Nephron progenitor cell (in vitro differentiated cells): ENCODE measurements around the gene NUP62.

ENCODE experiments used
- DNase-seq: peaks from one replicate; pipeline ENCODE4 v3.0.0; 2021
- H3K27ac Mint-ChIP-seq: 2 replicates; pipeline ENCODE4 v1.8.0; 2021; ENCODE audit warnings: mild to moderate bottlenecking, moderate library complexity, mixed read lengths
- H3K27me3 Mint-ChIP-seq: 2 replicates; pipeline ENCODE4 v1.8.0; 2021; ENCODE audit warnings: mild to moderate bottlenecking, low read depth, mixed read lengths; ENCODE audit not compliant: poor library complexity
- H3K36me3 Mint-ChIP-seq: 2 replicates; pipeline ENCODE4 v1.8.0; 2021; ENCODE audit warnings: low read depth, mixed read lengths
- H3K4me1 Mint-ChIP-seq: 2 replicates; pipeline ENCODE4 v1.8.0; 2021; ENCODE audit warnings: mixed read lengths
- H3K4me3 Mint-ChIP-seq: 2 replicates; pipeline ENCODE4 v1.8.0; 2021; ENCODE audit warnings: mild to moderate bottlenecking, moderate library complexity, mixed read lengths
- H3K9me3 Mint-ChIP-seq: 2 replicates; pipeline ENCODE4 v1.8.0; 2021; ENCODE audit warnings: mild to moderate bottlenecking, moderate library complexity, mixed read lengths
- TF ChIP-seq, protein P1 (sequence below): fragments of 200-600 bp; sonication (generic); IDR thresholded peaks from 2 replicates; pipeline ENCODE4 v1.5.0; 2021; ENCODE audit warnings: antibody characterized with exemption

NUP62 gene

DNA sequence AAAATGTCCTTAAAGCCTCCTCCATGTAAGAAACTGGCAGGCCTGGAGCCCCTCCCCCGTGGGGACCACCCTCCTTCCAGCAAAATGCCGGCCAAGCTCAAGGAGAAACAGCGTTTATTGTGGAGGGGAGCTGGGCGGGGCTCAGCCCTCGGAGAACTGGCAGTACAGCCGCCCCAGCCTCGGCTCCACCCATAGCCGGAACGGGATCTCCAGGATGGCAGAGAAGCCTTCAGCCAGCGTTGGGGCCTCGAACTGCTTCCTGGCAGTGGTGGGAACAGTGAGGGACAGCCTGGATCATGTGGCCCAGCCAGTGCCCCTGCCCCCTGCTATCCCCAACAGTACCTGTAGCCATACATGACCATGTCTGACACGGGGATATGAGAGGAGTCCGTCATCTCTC is 68.2 kb downstream of the NUP62 start:
- Mint-ChIP-seq H3K4me1 (peaks cover 45% of the 10 kb centered on the region), H3K9me3 (no peaks in the 10 kb centered on the region), H3K36me3 (peaks cover 33% of the 10 kb centered on the region), H3K27me3 (no peaks in the 10 kb centered on the region), H3K4me3 (no peak overlapping the region), H3K27ac (peak overlapping the region; percentile 84)
- peak; percentile 46 for DNase-seq
- TF ChIP-seq, protein P1, sequence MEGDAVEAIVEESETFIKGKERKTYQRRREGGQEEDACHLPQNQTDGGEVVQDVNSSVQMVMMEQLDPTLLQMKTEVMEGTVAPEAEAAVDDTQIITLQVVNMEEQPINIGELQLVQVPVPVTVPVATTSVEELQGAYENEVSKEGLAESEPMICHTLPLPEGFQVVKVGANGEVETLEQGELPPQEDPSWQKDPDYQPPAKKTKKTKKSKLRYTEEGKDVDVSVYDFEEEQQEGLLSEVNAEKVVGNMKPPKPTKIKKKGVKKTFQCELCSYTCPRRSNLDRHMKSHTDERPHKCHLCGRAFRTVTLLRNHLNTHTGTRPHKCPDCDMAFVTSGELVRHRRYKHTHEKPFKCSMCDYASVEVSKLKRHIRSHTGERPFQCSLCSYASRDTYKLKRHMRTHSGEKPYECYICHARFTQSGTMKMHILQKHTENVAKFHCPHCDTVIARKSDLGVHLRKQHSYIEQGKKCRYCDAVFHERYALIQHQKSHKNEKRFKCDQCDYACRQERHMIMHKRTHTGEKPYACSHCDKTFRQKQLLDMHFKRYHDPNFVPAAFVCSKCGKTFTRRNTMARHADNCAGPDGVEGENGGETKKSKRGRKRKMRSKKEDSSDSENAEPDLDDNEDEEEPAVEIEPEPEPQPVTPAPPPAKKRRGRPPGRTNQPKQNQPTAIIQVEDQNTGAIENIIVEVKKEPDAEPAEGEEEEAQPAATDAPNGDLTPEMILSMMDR, result no peak

DNA sequence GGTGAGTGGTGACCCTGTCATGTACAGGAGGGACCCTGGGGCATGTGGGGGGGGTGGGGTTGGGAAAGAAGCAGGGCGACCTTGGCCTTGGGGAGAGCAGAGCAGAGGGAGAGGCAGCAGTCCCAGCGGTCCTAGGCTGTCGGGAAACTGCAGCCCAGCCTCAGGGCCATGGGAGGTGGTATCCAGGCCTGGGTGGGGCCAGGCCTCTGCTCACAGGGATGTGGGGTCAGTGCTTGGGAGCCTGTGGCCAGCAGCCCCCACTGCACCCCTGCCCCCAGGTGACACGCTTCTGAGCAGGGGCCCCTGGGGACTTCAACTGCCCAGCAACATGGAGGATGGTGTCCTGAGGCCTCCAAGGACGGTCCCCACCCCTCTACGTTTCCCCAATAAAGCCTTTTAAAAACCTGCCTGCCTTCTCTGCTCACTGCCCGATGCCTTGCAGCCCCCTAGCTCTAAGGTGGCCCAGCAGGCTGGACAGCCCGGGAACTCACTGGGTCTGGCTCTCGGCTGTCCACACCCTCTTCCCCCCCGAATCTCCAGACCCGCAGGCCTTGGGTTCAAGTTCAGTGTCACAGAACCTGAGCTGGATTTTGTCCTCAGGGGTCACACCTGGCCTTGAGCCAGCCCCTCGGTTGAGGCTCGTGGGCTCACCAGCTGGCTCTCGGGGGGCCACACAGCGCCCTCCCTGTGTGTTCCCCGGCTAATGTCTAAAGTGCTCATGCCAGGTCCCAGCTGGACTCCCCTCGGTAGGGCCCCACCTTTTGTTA is 68.8 kb downstream of the NUP62 start:
- TF ChIP-seq, protein P1, result no peak
- Mint-ChIP-seq H3K9me3 (no peaks in the 10 kb centered on the region), H3K4me3 (no peak overlapping the region), H3K27me3 (no peaks in the 10 kb centered on the region), H3K4me1 (peaks cover 39% of the 10 kb centered on the region), H3K27ac (peak overlapping the region; percentile 84), H3K36me3 (peaks cover 35% of the 10 kb centered on the region)
- no peak for DNase-seq

DNA sequence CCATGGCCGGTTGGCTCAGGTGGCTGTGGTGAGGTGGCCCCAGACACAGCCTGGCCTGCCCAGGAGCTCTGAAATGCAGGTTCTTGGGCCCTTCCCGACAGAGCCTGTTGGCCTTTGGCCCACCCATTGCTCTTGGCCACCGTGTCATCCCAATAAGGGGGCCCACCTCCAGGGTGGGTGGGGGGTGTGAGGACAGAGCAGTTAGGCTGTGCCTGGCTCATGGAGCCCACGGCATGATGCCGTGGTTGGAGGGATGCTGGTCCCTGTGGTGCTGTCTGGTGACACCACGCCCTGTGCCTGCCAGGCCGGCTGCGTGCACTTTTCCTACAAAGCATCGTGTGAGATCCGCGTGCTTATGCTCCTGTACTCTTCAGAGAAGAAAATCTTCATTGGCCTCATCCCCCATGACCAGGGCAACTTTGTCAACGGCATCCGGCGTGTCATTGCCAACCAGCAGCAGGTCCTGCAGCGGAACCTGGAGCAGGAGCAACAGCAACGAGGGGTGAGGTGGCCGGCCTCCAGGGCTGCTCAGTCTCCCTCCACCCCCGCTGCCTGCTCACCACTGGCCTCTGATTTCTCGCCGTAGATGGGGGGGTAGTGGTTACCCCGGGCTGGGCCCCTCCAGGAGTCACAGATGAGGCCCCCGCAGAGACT is 69.5 kb downstream of the NUP62 start:
- Mint-ChIP-seq H3K36me3 (peaks cover 32% of the 10 kb centered on the region), H3K9me3 (no peaks in the 10 kb centered on the region), H3K27ac (no peak overlapping the region), H3K4me1 (peaks cover 32% of the 10 kb centered on the region), H3K4me3 (no peak overlapping the region), H3K27me3 (no peaks in the 10 kb centered on the region)
- DNase-seq, result no peak
- TF ChIP-seq, protein P1, result no peak

DNA sequence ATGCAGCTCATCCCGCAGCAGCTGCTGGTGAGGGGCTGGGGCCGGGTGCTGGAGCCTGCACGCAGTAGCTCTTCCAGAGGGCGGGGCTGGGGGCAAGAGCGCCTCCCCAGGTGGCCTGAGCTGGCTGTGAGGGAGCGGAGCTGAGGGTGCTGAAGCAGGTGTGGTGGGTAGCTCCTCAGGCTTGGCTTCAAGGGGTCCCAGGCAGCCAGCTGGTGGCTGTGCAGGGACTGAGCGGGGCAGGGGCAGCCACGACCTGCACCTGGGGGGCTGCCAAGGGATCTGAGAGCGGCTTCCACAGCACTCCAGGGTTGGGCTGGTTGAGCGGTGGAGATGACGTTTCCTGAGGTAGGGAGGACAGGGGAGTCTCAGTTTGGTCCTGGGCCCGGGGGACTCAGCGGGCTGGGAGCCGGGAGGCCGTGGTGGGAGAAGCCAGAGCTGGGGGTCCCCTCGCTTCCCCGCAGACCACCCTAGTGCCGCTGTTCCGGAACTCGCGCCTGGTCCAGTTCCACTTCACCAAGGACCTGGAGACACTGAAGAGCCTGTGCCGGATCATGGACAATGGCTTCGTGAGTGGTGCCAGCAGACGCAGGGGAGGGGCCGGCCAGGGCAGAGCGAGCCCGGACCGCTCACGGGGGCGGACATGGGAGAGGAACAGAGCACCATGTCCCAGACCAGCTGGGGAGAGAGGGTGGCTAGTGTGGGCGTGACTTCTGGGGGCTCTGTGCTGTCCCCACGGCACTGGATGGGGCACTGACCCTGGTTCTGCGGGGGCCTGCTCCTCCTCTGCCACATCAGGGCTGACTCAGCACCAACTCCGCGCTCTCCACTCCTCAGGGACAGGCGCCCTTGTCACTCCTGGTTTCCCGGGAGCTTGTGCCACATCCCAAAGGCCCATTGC is 71.0 kb downstream of the NUP62 start:
- Mint-ChIP-seq H3K9me3 (no peaks in the 10 kb centered on the region), H3K4me3 (no peak overlapping the region), H3K36me3 (peaks cover 19% of the 10 kb centered on the region), H3K27ac (peak overlapping the region; percentile 96), H3K27me3 (no peaks in the 10 kb centered on the region), H3K4me1 (peaks cover 26% of the 10 kb centered on the region)
- no peak for DNase-seq
- TF ChIP-seq, protein P1, result no peak

DNA sequence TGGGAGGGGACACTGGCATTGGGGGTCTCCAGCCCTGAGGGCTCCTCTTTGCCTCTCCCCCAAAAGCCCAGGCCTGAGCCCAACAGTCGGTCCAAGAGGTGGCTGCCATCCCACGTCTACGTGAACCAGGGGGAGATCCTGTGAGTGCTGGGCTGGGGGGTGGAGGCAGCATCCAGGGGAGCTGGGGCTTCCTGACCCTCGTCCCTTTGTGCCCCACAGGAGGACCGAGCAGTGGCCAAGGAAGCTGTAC is 71.5 kb downstream of the NUP62 start:
- no peaks in the 10 kb centered on the region for H3K9me3 Mint-ChIP-seq
- DNase-seq, result no peak
- peak overlapping the region; percentile 25 for H3K27ac Mint-ChIP-seq
- peaks cover 28% of the 10 kb centered on the region for H3K4me1 Mint-ChIP-seq
- no peaks in the 10 kb centered on the region for H3K27me3 Mint-ChIP-seq
- H3K4me3 Mint-ChIP-seq, result no peak overlapping the region
- TF ChIP-seq, protein P1, result no peak
- peaks cover 16% of the 10 kb centered on the region for H3K36me3 Mint-ChIP-seq
